ENCODE measurements around the gene TPGS1. TPM values are rescaled to one million over a fixed set of nuclear protein-coding genes. Genes with fewer than 3 reads are reported as not detected.
A peak's percentile ranks its signal among the peaks of the same experiment; 100 is the strongest.

Gene TPGS1, protein sequence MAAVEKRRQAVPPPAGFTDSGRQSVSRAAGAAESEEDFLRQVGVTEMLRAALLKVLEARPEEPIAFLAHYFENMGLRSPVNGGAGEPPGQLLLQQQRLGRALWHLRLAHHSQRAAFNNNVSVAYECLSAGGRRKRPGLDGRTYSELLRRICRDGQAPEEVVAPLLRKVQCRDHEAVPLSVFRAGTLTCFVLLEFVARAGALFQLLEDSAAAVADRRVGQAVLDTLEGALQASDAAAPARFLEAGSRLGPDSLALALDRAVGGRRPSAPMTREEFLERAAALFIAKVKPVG
- total RNA-seq: 19.9 TPM
- long read RNA-seq, transcript TPGS1-201 (2 exons, 1,114 nt): major isoform, 56 of 59 reads
- long read RNA-seq, partial matches to known transcripts: 0 of 59 reads
- long read RNA-seq, other reads (novel, unspliced or antisense): 2 of 59 reads

GRCh38 chr19:507286-508203 lies at the start of gene TPGS1:
TPGS1 (plus strand) TSS chr19:507497; CDS start chr19:507507, 10 bp downstream.
- TF ChIP-seq, protein P1, sequence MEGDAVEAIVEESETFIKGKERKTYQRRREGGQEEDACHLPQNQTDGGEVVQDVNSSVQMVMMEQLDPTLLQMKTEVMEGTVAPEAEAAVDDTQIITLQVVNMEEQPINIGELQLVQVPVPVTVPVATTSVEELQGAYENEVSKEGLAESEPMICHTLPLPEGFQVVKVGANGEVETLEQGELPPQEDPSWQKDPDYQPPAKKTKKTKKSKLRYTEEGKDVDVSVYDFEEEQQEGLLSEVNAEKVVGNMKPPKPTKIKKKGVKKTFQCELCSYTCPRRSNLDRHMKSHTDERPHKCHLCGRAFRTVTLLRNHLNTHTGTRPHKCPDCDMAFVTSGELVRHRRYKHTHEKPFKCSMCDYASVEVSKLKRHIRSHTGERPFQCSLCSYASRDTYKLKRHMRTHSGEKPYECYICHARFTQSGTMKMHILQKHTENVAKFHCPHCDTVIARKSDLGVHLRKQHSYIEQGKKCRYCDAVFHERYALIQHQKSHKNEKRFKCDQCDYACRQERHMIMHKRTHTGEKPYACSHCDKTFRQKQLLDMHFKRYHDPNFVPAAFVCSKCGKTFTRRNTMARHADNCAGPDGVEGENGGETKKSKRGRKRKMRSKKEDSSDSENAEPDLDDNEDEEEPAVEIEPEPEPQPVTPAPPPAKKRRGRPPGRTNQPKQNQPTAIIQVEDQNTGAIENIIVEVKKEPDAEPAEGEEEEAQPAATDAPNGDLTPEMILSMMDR (IDR thresholded peaks at IDR 0.05): no peak
- no peaks in the 10 kb centered on the region for H3K27me3 ChIP-seq
- H3K4me1 ChIP-seq: peaks cover 38% of the 10 kb centered on the region
- ATAC-seq (peak; percentile 90), DNase-seq (peak; percentile 95)
- H3K27ac ChIP-seq: peak within 1 kb of the TSS; percentile 96
- H3K4me3 ChIP-seq: peak within 1 kb of the TSS; percentile 87
- intact Hi-C loops (cut with DNase I): no loop called here
- H3K36me3 ChIP-seq: peaks cover 6% of the 10 kb centered on the region
- H3K9me3 ChIP-seq: no peaks in the 10 kb centered on the region

DNA sequence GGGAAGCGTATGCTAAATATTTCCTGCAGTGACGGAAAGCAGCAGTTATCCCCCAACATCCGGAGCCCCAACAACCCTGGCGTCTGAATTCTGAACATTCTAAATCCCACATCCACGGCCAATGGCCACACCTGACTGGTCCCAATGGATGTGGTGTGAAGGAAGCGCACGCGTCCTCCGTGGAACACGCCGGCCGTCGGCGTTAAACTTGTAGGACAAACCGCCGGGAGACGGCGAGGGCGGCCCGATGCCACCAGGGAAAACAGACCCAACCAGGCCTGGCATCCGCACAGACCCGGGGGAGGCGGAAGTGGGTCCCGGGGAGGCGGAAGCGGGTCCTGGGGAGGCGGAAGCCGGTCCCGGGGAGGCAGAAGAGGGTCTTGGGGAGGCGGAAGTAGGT lies 49.7 kb upstream of the TPGS1 start:
- H3K27me3 ChIP-seq: no peaks in the 10 kb centered on the region
- TF ChIP-seq, protein P1 (IDR thresholded peaks at IDR 0.05): no peak
- no peak overlapping the region for H3K4me3 ChIP-seq
- no peaks in the 10 kb centered on the region for H3K36me3 ChIP-seq
- no peaks in the 10 kb centered on the region for H3K9me3 ChIP-seq
- H3K4me1 ChIP-seq: peaks cover 11% of the 10 kb centered on the region
- ATAC-seq: no peak
- no peak overlapping the region for H3K27ac ChIP-seq
- intact Hi-C loops (cut with DNase I): no loop called here
- DNase-seq: no peak

DNA sequence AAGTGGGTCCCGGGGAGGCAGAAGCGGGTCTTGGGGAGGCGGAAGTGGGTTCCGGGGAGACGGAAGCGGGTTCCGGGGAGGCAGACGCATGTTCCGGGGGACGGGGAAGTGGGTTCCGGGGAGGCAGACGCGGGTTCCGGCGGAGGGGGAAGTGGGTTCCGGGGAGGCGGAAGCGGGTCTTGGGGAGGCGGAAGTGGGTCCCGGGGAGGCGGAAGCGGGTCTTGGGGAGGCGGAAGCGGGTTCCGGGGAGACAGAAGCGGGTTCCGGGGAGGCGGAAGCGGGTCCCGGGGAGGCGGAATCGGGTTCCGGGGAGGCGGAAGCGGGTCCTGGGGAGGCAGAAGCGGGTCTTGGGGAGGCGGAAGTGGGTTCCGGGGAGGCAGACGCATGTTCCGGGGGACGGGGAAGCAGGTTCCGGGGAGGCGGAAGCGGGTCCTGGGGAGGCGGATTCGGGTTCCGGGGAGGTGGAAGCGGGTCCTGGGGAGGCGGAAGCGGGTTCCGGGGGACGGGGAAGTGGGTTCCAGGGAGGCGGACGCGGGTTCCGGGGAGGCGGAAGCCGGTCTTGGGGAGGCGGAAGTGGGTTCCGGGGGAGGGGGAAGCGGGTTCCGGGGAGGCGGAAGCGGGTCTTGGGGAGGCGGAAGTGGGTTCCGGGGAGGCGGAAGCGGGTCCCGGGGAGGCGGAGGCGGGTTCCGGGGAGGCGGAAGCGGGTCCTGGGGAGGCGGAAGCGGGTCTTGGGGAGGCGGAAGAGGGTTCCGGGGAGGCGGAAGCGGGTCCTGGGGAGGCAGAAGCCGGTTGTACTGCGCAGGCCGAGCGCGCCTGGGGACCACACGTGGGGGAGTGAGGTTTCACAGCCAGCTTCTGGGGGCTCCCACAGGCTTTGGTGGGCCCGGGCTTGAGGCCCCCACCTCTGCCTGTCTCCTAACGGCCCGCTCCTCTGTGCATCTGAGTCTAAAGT lies 48.9 kb upstream of the TPGS1 start:
- Histone ChIP-seq H3K4me1 (peaks cover 11% of the 10 kb centered on the region), H3K27ac (no peak overlapping the region), H3K9me3 (no peaks in the 10 kb centered on the region), H3K36me3 (no peaks in the 10 kb centered on the region), H3K27me3 (no peaks in the 10 kb centered on the region), H3K4me3 (no peak overlapping the region)
- intact Hi-C loops (cut with DNase I): no loop called here
- no peak for ATAC-seq
- no peak for DNase-seq
- TF ChIP-seq, protein P1 (IDR thresholded peaks at IDR 0.05): no peak

DNA sequence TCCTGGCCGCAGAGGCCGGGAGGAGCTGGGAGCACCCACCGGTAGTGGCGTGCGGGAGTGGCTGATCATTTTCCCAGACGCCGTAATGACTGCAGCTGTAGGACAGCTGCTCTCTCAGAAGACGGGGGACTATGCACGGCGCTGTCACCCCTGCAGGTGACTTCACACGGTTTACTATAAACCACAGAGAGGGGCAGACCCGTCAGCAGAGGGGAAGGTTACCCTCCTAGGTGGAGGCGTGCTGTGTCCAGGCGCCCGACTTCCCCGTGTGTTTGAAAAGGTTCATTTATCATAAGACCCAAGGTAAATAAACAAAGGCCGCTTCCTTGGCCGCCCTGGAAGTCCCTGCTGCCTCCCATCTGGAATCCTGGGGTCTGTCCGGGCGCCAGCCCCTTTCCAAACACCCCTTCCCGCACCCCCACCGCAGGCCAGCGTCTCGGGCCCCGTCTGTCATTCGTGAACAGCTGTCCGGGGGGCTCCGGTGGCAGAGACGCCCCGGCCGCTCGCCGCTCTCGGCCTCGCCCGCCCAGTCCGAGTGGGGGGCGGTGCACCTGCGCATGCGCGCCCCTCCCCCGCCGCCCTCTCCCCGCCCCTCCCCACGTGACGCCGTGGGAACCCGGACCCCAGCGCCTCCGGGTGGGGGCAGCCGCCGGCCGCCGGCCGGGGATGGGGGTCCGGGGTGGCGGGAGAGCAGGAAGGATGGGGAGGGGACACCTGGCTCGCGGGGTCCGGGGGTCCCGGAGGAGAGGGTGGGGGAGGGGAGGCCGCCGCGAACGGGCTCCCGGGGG lies 47.4 kb upstream of the TPGS1 start:
- Histone ChIP-seq H3K36me3 (no peaks in the 10 kb centered on the region), H3K4me1 (peaks cover 11% of the 10 kb centered on the region), H3K27ac (peak overlapping the region; percentile 81), H3K4me3 (peak overlapping the region; percentile 76), H3K27me3 (no peaks in the 10 kb centered on the region), H3K9me3 (no peaks in the 10 kb centered on the region)
- TF ChIP-seq, protein P1 (IDR thresholded peaks at IDR 0.05): no peak
- ATAC-seq: peak; percentile 74
- peak; percentile 83 for DNase-seq
- intact Hi-C loops (cut with DNase I): no loop called here
